Measurements from ENCODE around the gene SDHAF2. TPM values are rescaled to one million over a fixed set of nuclear protein-coding genes. Genes with fewer than 3 reads are reported as not detected.

The SDHAF2 gene
- total and polyA plus RNA-seq, 9 of the 15 experiments (the other 6 are each of a cell fraction or from before 2014, with no cell fraction given), result 21.2 to 144 (median 40.4) TPM

DNA sequence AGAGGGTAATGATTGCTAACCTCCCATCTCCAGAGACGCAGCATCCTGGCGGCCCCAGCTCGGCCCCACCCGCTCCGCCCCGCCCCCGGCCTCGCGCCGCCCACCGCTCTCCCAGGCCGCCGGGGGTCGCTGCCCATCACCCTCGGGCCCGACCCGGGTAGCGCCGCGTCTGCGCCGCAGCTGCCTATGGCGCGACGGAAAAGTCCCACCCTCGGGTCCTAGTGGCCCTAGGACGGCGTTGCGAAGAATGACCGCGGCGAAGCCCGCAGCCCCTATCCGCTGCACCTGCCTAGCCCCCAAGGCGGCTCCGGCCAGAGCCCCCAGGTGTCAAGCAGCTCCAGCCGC lies 606 bp upstream of the SDHAF2 start (continued):
- TF ChIP-seq, protein P1, sequence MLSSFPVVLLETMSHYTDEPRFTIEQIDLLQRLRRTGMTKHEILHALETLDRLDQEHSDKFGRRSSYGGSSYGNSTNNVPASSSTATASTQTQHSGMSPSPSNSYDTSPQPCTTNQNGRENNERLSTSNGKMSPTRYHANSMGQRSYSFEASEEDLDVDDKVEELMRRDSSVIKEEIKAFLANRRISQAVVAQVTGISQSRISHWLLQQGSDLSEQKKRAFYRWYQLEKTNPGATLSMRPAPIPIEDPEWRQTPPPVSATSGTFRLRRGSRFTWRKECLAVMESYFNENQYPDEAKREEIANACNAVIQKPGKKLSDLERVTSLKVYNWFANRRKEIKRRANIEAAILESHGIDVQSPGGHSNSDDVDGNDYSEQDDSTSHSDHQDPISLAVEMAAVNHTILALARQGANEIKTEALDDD (IDR thresholded peaks at IDR 0.05), result no peak
- TF ChIP-seq, protein P2, sequence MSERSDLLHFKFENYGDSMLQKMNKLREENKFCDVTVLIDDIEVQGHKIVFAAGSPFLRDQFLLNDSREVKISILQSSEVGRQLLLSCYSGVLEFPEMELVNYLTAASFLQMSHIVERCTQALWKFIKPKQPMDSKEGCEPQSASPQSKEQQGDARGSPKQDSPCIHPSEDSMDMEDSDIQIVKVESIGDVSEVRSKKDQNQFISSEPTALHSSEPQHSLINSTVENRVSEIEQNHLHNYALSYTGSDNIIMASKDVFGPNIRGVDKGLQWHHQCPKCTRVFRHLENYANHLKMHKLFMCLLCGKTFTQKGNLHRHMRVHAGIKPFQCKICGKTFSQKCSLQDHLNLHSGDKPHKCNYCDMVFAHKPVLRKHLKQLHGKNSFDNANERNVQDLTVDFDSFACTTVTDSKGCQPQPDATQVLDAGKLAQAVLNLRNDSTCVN (CRISPR knock-in tag; IDR thresholded peaks at IDR 0.05), result no peak
- TF ChIP-seq, protein P3, sequence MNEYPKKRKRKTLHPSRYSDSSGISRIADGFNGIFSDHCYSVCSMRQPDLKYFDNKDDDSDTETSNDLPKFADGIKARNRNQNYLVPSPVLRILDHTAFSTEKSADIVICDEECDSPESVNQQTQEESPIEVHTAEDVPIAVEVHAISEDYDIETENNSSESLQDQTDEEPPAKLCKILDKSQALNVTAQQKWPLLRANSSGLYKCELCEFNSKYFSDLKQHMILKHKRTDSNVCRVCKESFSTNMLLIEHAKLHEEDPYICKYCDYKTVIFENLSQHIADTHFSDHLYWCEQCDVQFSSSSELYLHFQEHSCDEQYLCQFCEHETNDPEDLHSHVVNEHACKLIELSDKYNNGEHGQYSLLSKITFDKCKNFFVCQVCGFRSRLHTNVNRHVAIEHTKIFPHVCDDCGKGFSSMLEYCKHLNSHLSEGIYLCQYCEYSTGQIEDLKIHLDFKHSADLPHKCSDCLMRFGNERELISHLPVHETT (CRISPR knock-in tag; conservative IDR thresholded peaks at IDR 0.05 in 1 of 2, IDR thresholded peaks at IDR 0.05 in 1 of 2), result no peak
- TF ChIP-seq SAFB2 (IDR thresholded peaks at IDR 0.05; ENCODE audit: borderline replicate concordance, low read depth, low read length, severe bottlenecking), result no peak
- TF ChIP-seq TAF7 (tag; IDR thresholded peaks at IDR 0.05), result no peak
- no peak for TF ChIP-seq DNMT1 (IDR thresholded peaks at IDR 0.05)
- TF ChIP-seq POLR2G (IDR thresholded peaks at IDR 0.05; ENCODE audit: low read depth, low read length), result no peak
- TF ChIP-seq STAG1 (CRISPR knock-in tag; IDR thresholded peaks at IDR 0.05; ENCODE audit: borderline replicate concordance), result peak; percentile 39; the same call in 1 of the 2 replicates
- no peak for TF ChIP-seq ZNF830 (CRISPR knock-in tag; IDR thresholded peaks at IDR 0.05)
